DND-41 (cell line): ENCODE results near the gene TNF.

Experiments
- EZH2 ChIP-seq: IDR thresholded peaks from 3 replicates; pipeline ENCODE4 v1.6.1; 2012; ENCODE audit warnings: borderline replicate concordance, low read depth, mild to moderate bottlenecking, moderate library complexity, low read length, inconsistent platforms; ENCODE audit not compliant: severe bottlenecking
- TF ChIP-seq, protein P1 (sequence below): IDR thresholded peaks from 2 replicates; pipeline ENCODE4 v1.5.1; 2012; ENCODE audit warnings: borderline replicate concordance, low read length, moderate library complexity, mild to moderate bottlenecking; ENCODE audit not compliant: poor library complexity, severe bottlenecking; ENCODE audit errors: extremely low read depth

DNA sequence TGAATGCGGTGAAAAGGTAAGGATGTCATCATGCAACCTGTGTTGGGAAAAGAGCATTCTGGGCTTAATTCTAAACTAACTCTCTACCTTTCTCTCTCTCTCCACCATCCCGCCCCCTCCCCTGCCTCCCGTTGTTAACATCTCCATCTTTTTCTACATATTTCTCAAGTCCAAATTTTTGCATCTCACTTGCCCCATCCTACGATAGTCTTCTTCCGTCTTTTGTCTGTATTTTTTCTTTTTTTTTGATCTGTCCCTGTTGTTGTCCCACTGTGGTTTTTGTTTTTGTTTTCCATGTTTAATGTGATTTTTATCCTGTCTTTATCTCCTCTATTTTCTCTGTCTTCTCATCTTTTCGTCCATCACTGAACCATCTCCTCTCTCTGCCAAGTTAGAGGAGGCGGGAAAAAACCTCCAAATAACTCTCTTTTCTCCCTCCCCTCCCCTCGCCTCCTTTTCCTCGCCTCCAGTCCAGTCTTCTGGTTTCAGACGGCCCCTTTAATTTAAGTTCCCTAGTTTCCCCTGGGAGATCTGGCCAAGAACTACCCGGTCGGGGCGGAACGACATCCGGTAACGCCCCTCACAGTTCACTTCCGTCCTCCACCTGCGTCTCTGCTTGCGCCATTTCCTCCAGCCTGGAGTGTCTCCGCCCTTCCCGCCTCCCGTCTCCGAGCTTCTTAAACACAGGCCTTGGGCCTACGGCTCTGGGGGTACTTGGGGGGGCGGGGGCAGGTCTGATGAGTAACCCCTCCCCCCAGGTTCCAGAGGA is 28.2 kb upstream of the TNF start, which contains the start of gene NFKBIL1:
- no peak for TF ChIP-seq EZH2
- TF ChIP-seq, protein P1, sequence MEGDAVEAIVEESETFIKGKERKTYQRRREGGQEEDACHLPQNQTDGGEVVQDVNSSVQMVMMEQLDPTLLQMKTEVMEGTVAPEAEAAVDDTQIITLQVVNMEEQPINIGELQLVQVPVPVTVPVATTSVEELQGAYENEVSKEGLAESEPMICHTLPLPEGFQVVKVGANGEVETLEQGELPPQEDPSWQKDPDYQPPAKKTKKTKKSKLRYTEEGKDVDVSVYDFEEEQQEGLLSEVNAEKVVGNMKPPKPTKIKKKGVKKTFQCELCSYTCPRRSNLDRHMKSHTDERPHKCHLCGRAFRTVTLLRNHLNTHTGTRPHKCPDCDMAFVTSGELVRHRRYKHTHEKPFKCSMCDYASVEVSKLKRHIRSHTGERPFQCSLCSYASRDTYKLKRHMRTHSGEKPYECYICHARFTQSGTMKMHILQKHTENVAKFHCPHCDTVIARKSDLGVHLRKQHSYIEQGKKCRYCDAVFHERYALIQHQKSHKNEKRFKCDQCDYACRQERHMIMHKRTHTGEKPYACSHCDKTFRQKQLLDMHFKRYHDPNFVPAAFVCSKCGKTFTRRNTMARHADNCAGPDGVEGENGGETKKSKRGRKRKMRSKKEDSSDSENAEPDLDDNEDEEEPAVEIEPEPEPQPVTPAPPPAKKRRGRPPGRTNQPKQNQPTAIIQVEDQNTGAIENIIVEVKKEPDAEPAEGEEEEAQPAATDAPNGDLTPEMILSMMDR, result no peak
